Heart left ventricle (tissue), 16 donors: ENCODE data around the gene TBC1D19. TPM values are rescaled to one million over a fixed set of nuclear protein-coding genes. Genes with fewer than 3 reads are reported as not detected.
"Not testable (repeated sequence)": the region's sequence is repeated elsewhere in the genome, so short reads cannot be mapped to it uniquely, and the experiment has no call there.

Experiments
- ATAC-seq, 4 donors: fragments of 200-7000 bp; cut with Tn5 transposase; one replicate each; pipeline ENCODE4 v1.9.1; 2020 to 2022; ENCODE audit warnings: moderate library complexity in 4 of 4, mild to moderate bottlenecking in 3 of 4, moderate number of reproducible peaks in 1 of 4
- DNase-seq, 5 donors: peaks; one replicate each; pipeline ENCODE4 v3.0.0-alpha.2; 2020
- H3K27ac ChIP-seq, 12 donors: fragments of 200-600 bp; sonication (generic) in 4 of 12; one replicate each; pipeline versions ENCODE4 v1.5.0 to v1.8.0; 2016 to 2022; ENCODE audit warnings: mild to moderate bottlenecking in 2 of 12
- H3K27me3 ChIP-seq, 9 donors: fragments of 200-600 bp; sonication (generic) in 2 of 9; one replicate each; pipeline versions ENCODE4 v1.5.1 to v1.8.0; 2016 to 2022; ENCODE audit warnings: mild to moderate bottlenecking in 3 of 9
- H3K36me3 ChIP-seq, 9 donors: fragments of 200-600 bp; sonication (generic) in 2 of 9; one replicate each; pipeline versions ENCODE4 v1.5.0 to v1.8.0; 2018 to 2022; ENCODE audit warnings: mild to moderate bottlenecking in 2 of 9
- H3K4me1 ChIP-seq, 12 donors: fragments of 200-600 bp; sonication (generic) in 4 of 12; one replicate each; pipeline versions ENCODE4 v1.5.0 to v1.8.0; 2016 to 2022; ENCODE audit warnings: mild to moderate bottlenecking in 3 of 12
- H3K4me3 ChIP-seq, 12 donors: fragments of 200-600 bp; sonication (generic) in 4 of 12; one replicate each; pipeline versions ENCODE4 v1.5.0 to v1.8.0; 2017 to 2022; ENCODE audit warnings: mild to moderate bottlenecking in 9 of 12, moderate library complexity in 4 of 12
- H3K9me3 ChIP-seq, 12 donors: fragments of 200-600 bp; sonication (generic) in 4 of 12; one replicate each; pipeline versions ENCODE4 v1.5.0 to v1.8.0; 2016 to 2022; ENCODE audit warnings: mild to moderate bottlenecking in 1 of 12
- POLR2A ChIP-seq, 2 donors: fragments of 450-650 bp; IDR thresholded peaks; one replicate each; pipeline ENCODE4 v1.6.1; 2017; ENCODE audit warnings: antibody characterized with exemption in 2 of 2, mild to moderate bottlenecking in 2 of 2, moderate library complexity in 2 of 2
- WGBS, 4 donors: extraction: QIAGEN DNeasy Blood & Tissue Kit in 2 of 4; methylation state at CpG; one replicate each; pipeline versions ENCODE4 v1.1.5 to v1.1.7; 2013 to 2018; 5-methylcytosine and 5-hydroxymethylcytosine counted together
- intact Hi-C, 10 donors: fragments of 100-400 bp; cut with DNase I; formaldehyde crosslinking; loops; one replicate each; pipeline versions ENCODE4 v1.11.1 to v1.14.2; 2022
- polyA plus RNA-seq, 2 donors: library from polyadenylated mRNA; stranded (reverse); fragments of 200-250 nt; gene quantifications; one replicate each; pipeline ENCODE4 v1.2.3, GENCODE V29; 2013
- total RNA-seq, 9 donors: library from RNA; depleted of rRNA in 2 of 9; stranded (reverse); fragments of >200 nt in 2 of 9; fragmentation: NEBNext Ultra II Directional in 3 of 9; extraction: Animal tissue kit (Norgen Biotek cat#: 25700) in 3 of 9; gene quantifications; one replicate each; pipeline versions ENCODE4 v1.1.0 to v1.2.4, GENCODE V29; 2016 to 2023
- TF ChIP-seq, protein P1 (sequence below), 12 donors: fragments of 200-600 bp; sonication (generic) in 4 of 12; IDR thresholded peaks; one replicate each; pipeline versions ENCODE4 v1.5.0 to v1.8.0; 2018 to 2022; ENCODE audit warnings: antibody characterized with exemption in 12 of 12, mild to moderate bottlenecking in 5 of 12
- donor health status: ischemic (EF 13 %, LVEDD 7.1; RV severe dilation, severe dysfunction).
- donor health status: healthy with polysubstance abuse.
- donor health status: DM: no; HTN: yes; CAD: no.
- donor health status: DM: no; HTN: no; CAD: no.
- donor health status: ischemic (EF 25% LVEDD 6.9; RV normal size, moderate dysfunction).
- donor health status: ischemic (EF 25% LVEDD 5.7; RV mildly dilated, moderate dysfunction).
- donor health status: healthy.
- donor health status: DM: yes; HTN: yes; CAD: no.
- donor health status: ischemic (EF 35%, LVEDD 5.7; RV mildly dilated, moderate dysfunction).
- donor health status: nonischemic (EF 11% LVEDD 7.7; RV severe dilation, severe dysfunction).
- donor health status: DM: yes; HTN: yes; CAD: no.
- donor health status: PGD.
- donor health status: ischemic (EF 29% LVEDD 5.4; RV normal size, mild dysfunction).
- donor health status: nonischemic (EF 23%, LVEDD 6.1; RV moderate dilation, normal function).

Gene TBC1D19
- total and polyA plus RNA-seq, 11 donors, result 1.7 to 10.9 (median 9.2) TPM

DNA sequence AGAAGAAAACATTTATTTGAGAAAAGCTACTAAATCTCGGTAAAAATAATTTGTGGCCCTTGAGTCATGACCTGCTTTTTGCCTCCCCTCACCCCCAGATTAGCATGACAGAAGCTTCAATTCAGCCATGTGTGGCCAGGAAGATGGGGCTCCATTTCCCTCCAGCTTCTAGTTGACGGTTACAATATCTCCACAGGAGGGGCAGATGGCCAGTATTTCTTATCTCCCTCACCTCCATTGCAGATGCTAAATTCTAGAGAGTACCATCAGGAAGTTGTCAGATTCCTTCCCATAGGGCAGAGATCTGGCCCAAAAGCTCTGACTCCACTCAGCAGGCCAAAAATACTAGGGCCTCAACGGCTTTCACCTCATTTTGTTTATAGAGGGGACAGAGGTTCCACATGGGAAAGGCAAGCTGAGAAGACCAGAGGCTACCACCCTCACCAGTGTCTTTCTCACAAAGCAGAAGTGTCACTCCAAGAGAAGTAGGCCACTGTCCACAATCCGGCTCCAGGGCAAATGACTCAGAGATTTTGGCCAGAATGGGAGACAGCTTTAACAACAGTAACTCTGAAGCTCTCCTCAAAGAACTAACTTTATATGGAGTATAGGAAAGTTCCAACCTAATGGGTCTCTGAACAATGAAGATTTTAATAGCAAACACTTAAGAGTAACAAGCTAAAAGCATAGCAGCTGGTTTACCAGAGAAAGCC is 108.3 kb downstream of the TBC1D19 start:
- Histone ChIP-seq H3K9me3 (peaks cover 0 to 8% (median 0%) of the 10 kb centered on the region in 12 donors), H3K36me3 (peaks cover 0 to 12% (median 0%) of the 10 kb centered on the region in 9 donors), H3K4me3 (no peak overlapping the region), H3K27me3 (no peaks in the 10 kb centered on the region), H3K27ac (no peak overlapping the region), H3K4me1 (no peaks in the 10 kb centered on the region)
- intact Hi-C loops, result no loop called here
- TF ChIP-seq, protein P1, sequence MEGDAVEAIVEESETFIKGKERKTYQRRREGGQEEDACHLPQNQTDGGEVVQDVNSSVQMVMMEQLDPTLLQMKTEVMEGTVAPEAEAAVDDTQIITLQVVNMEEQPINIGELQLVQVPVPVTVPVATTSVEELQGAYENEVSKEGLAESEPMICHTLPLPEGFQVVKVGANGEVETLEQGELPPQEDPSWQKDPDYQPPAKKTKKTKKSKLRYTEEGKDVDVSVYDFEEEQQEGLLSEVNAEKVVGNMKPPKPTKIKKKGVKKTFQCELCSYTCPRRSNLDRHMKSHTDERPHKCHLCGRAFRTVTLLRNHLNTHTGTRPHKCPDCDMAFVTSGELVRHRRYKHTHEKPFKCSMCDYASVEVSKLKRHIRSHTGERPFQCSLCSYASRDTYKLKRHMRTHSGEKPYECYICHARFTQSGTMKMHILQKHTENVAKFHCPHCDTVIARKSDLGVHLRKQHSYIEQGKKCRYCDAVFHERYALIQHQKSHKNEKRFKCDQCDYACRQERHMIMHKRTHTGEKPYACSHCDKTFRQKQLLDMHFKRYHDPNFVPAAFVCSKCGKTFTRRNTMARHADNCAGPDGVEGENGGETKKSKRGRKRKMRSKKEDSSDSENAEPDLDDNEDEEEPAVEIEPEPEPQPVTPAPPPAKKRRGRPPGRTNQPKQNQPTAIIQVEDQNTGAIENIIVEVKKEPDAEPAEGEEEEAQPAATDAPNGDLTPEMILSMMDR (IDR thresholded peaks at IDR 0.05), result no peak
- TF ChIP-seq POLR2A (IDR thresholded peaks at IDR 0.05), result no peak
- ATAC-seq (no peak), DNase-seq (no peak)
- WGBS, 4 donors, result 92 to 97% (median 94%) methylated on average over 4 of the region's 4 CpGs

DNA sequence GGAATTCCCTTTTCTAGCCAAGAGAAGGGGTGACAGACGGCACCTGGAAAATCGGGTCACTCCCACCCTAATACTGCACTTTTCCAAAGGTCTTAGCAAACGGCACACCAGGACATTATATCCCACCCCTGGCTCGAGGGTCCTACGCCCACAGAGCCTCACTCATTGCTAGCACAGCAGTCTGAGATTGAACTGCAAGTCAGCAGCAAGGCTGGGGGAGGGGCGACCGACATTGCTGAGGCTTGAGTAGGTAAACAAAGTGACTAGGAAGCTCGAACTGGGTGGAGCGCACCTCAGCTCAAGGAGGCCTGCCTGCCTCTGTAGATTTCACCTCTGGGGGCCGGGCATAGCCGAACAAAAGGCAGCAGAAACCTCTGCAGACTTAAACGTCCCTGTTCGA is 110.2 kb downstream of the TBC1D19 start:
- WGBS, 4 donors, result 94 to 97% (median 96%) methylated on average over 13 of the region's 13 CpGs
- DNase-seq, result peak in 1 of 5 donors; percentile 12

DNA sequence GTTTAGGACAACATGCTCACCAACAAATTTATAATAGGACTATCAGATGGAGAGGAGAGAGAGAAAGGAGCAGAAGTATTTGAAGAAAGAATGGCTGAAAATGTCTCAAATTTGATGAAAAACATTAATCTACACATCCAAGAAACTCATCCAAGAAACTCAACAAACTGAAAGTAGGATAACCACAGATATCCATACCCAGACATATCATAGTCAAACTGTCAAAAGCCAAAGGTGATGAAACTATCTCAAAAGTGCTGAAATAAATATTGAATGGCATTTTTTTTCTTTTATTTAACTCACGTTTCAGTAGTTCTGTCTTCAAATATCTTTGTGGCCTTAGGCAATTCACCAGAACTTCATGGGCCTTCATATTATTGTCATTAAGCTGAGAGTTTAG is 116.2 kb downstream of the TBC1D19 start:
- Histone ChIP-seq H3K27me3 (no peaks in the 10 kb centered on the region), H3K27ac (no peak overlapping the region), H3K9me3 (peaks cover 0 to 7% (median 0%) of the 10 kb centered on the region in 12 donors), H3K4me3 (no peak overlapping the region), H3K4me1 (no peaks in the 10 kb centered on the region), H3K36me3 (no peaks in the 10 kb centered on the region)
- ATAC-seq (no peak), DNase-seq (no peak)
- 82 to 91% (median 85%) methylated on average over 1 of the region's 1 CpG for WGBS, 4 donors
- TF ChIP-seq, protein P1 (IDR thresholded peaks at IDR 0.05), result no peak
- TF ChIP-seq POLR2A (IDR thresholded peaks at IDR 0.05), result no peak
- intact Hi-C loops, result no loop called here

More for the DNA sequence above, 110.2 kb downstream of the TBC1D19 start:
- H3K4me1 ChIP-seq, H3K27me3 ChIP-seq, H3K4me3 ChIP-seq, ATAC-seq, intact Hi-C loops, H3K27ac ChIP-seq: not testable (repeated sequence)
- Histone ChIP-seq H3K9me3 (peaks cover 0 to 14% (median 0%) of the 10 kb centered on the region in 12 donors), H3K36me3 (peaks cover 0 to 11% (median 0%) of the 10 kb centered on the region in 9 donors)

DNA sequence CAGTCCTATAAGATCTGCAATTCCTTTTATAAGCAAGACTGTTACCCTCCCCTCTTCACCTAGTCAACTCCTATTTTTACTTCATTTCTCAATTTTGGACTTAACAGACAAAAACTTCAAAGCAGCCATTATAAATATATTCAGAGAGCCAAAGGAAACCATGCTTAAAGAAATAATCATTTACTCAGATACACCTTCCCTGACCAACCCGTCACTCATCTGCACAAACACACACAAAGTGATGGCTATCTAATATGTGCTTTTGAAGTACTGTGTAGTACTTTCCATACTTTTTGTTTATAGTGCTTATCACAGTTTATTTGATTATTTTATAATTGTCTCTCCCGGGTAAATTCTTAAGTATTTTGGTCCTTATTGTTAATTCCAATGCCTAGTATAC is 117.2 kb downstream of the TBC1D19 start:
- Histone ChIP-seq H3K27me3 (no peaks in the 10 kb centered on the region), H3K36me3 (no peaks in the 10 kb centered on the region), H3K27ac (no peak overlapping the region), H3K9me3 (peaks cover 0 to 7% (median 0%) of the 10 kb centered on the region in 12 donors), H3K4me3 (no peak overlapping the region), H3K4me1 (no peaks in the 10 kb centered on the region)
- no peak for DNase-seq
- ATAC-seq, result no peak
- no peak for TF ChIP-seq POLR2A (IDR thresholded peaks at IDR 0.05)
- TF ChIP-seq, protein P1 (IDR thresholded peaks at IDR 0.05), result no peak
- intact Hi-C loops, result no loop called here
- WGBS, 4 donors, result 83 to 90% (median 86%) methylated on average over 2 of the region's 2 CpGs
